ENCODE results near the gene CDH8.
"Not testable (repeated sequence)": the region's sequence is repeated elsewhere in the genome, so short reads cannot be mapped to it uniquely, and the experiment has no call there.

CDH8 gene

DNA sequence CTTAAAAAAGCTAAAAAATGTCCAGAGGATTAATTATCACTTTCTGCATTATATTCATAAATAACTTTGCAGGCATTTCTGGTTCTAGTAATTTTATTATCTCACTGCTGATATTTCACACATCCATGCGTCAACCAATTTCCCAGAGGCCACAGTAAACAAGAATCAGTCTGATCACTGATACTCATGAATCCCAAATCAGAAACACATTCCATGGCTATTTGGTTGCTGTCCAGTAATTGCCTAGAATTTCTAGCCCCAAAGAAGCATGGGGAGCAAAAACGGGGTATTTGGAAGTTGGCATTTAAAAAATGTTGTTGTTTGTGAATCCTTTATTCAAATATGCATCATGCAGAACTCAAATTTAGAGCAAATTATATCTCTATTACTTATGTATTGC is 244.8 kb downstream of the CDH8 start:
- TF ChIP-seq EZH2phosphoT487 (IDR thresholded peaks at IDR 0.05; ENCODE audit: borderline replicate concordance, low read length): no peak
- TF ChIP-seq, protein P1, sequence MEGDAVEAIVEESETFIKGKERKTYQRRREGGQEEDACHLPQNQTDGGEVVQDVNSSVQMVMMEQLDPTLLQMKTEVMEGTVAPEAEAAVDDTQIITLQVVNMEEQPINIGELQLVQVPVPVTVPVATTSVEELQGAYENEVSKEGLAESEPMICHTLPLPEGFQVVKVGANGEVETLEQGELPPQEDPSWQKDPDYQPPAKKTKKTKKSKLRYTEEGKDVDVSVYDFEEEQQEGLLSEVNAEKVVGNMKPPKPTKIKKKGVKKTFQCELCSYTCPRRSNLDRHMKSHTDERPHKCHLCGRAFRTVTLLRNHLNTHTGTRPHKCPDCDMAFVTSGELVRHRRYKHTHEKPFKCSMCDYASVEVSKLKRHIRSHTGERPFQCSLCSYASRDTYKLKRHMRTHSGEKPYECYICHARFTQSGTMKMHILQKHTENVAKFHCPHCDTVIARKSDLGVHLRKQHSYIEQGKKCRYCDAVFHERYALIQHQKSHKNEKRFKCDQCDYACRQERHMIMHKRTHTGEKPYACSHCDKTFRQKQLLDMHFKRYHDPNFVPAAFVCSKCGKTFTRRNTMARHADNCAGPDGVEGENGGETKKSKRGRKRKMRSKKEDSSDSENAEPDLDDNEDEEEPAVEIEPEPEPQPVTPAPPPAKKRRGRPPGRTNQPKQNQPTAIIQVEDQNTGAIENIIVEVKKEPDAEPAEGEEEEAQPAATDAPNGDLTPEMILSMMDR (IDR thresholded peaks at IDR 0.05; ENCODE audit: low read depth, low read length, poor library complexity, severe bottlenecking): no peak
- H3K9me3 ChIP-seq (ENCODE audit: control insufficient read depth, insufficient read depth, low read length): no peaks in the 10 kb centered on the region
- no peaks in the 10 kb centered on the region for H3K36me3 ChIP-seq (ENCODE audit: control insufficient read depth, low read length)
- H4K20me1 ChIP-seq (ENCODE audit: control insufficient read depth, insufficient read depth, low read depth, low read length): no peaks in the 10 kb centered on the region
- no peaks in the 10 kb centered on the region for H3F3A ChIP-seq (ENCODE audit: control insufficient read depth, insufficient read depth)
- H3K4me1 ChIP-seq (ENCODE audit: control insufficient read depth, low read length): no peaks in the 10 kb centered on the region
- H3K4me3 ChIP-seq (ENCODE audit: low read length): no peak overlapping the region
- no peaks in the 10 kb centered on the region for H3K79me2 ChIP-seq (ENCODE audit: control insufficient read depth, low read length)
- no peak overlapping the region for H3K4me2 ChIP-seq (ENCODE audit: low read length)
- H3K27me3 ChIP-seq (ENCODE audit: control insufficient read depth, low read length): no peaks in the 10 kb centered on the region
- H3K27ac ChIP-seq (ENCODE audit: low read depth, low read length): no peak overlapping the region
- H3K9me2 ChIP-seq (replicated peaks; ENCODE audit: control insufficient read depth, low read length): no peaks in the 10 kb centered on the region

DNA sequence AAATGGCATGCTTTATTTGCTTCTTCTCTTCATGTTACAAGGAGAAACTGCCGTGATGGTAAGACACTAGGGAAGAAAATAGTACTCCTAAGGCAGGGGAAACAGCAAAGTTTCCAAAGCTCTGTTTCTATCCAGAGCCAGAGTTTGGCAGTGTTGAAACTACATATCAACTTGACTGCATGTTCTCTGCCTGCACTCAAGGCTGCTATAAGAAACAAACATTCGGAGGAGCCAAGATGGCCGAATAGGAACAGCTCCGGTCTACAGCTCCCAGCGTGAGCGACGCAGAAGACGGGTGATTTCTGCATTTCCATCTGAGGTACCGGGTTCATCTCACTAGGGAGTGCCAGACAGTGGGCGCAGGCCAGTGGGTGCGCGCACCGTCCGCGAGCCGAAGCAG is 254.4 kb downstream of the CDH8 start:
- H3K36me3 ChIP-seq (ENCODE audit: control insufficient read depth, low read length); H3K9me2 ChIP-seq (replicated peaks; ENCODE audit: control insufficient read depth, low read length); H3F3A ChIP-seq (ENCODE audit: control insufficient read depth, insufficient read depth); H3K4me3 ChIP-seq (ENCODE audit: low read length); H3K79me2 ChIP-seq (ENCODE audit: control insufficient read depth, low read length); H3K4me1 ChIP-seq (ENCODE audit: control insufficient read depth, low read length); H3K4me2 ChIP-seq (ENCODE audit: low read length); H3K9me3 ChIP-seq (ENCODE audit: control insufficient read depth, insufficient read depth, low read length); H4K20me1 ChIP-seq (ENCODE audit: control insufficient read depth, insufficient read depth, low read depth, low read length); H3K27ac ChIP-seq (ENCODE audit: low read depth, low read length); H3K27me3 ChIP-seq (ENCODE audit: control insufficient read depth, low read length): not testable (repeated sequence)

DNA sequence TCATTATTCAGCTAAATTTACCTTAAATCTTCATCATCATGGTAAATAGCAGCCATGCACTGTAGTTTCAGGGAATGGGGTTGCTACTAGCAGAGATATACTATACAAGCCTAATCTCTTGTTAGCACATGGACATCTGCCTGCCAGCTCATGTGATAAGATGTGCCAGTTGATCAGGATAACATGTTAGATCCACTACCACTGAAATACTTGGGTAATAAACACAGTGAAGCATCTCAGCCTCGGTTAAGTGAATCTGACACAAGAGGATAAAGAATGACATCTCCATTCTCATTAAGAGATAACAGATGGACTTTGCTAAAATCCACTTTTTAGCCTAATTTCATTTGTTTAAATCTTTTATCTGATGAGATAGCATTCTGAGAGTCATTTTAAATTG is 256.1 kb downstream of the CDH8 start:
- H3K4me3 ChIP-seq (ENCODE audit: low read length): no peak overlapping the region
- no peak overlapping the region for H3K4me2 ChIP-seq (ENCODE audit: low read length)
- H3K27me3 ChIP-seq (ENCODE audit: control insufficient read depth, low read length): no peaks in the 10 kb centered on the region
- H3K9me3 ChIP-seq (ENCODE audit: control insufficient read depth, insufficient read depth, low read length): no peaks in the 10 kb centered on the region
- no peaks in the 10 kb centered on the region for H3K79me2 ChIP-seq (ENCODE audit: control insufficient read depth, low read length)
- no peaks in the 10 kb centered on the region for H3K36me3 ChIP-seq (ENCODE audit: control insufficient read depth, low read length)
- no peaks in the 10 kb centered on the region for H3K9me2 ChIP-seq (replicated peaks; ENCODE audit: control insufficient read depth, low read length)
- no peak overlapping the region for H3K27ac ChIP-seq (ENCODE audit: low read depth, low read length)
- TF ChIP-seq, protein P1 (IDR thresholded peaks at IDR 0.05; ENCODE audit: low read depth, low read length, poor library complexity, severe bottlenecking): no peak
- no peak for TF ChIP-seq EZH2phosphoT487 (IDR thresholded peaks at IDR 0.05; ENCODE audit: borderline replicate concordance, low read length)
- H4K20me1 ChIP-seq (ENCODE audit: control insufficient read depth, insufficient read depth, low read depth, low read length): no peaks in the 10 kb centered on the region
- H3F3A ChIP-seq (ENCODE audit: control insufficient read depth, insufficient read depth): no peaks in the 10 kb centered on the region
- no peaks in the 10 kb centered on the region for H3K4me1 ChIP-seq (ENCODE audit: control insufficient read depth, low read length)

DNA sequence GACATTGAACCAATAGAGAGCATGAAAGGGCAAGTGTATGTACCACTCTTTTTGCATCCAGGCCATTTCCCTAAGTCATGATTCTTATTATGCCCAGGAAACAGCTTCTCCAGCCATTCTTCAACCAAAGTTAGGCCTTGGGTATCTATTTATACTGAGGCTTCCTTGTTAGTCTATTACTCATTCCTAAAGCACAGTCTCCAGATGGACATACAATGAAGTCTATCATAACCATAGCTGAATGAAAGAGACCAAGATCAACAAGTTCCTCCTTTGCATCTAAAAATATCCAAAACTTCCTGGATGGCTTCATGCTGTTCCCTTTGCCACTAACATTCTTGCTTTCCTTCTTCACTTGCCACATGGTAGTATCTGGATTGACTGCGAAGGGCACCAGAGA is 265.9 kb downstream of the CDH8 start:
- no peaks in the 10 kb centered on the region for H3K9me2 ChIP-seq (replicated peaks; ENCODE audit: control insufficient read depth, low read length)
- no peaks in the 10 kb centered on the region for H3K27me3 ChIP-seq (ENCODE audit: control insufficient read depth, low read length)
- H3K4me1 ChIP-seq (ENCODE audit: control insufficient read depth, low read length): no peaks in the 10 kb centered on the region
- no peak overlapping the region for H3K4me3 ChIP-seq (ENCODE audit: low read length)
- no peaks in the 10 kb centered on the region for H3F3A ChIP-seq (ENCODE audit: control insufficient read depth, insufficient read depth)
- no peak overlapping the region for H3K27ac ChIP-seq (ENCODE audit: low read depth, low read length)
- H3K79me2 ChIP-seq (ENCODE audit: control insufficient read depth, low read length): no peaks in the 10 kb centered on the region
- TF ChIP-seq, protein P1 (IDR thresholded peaks at IDR 0.05; ENCODE audit: low read depth, low read length, poor library complexity, severe bottlenecking): no peak
- no peak for TF ChIP-seq EZH2phosphoT487 (IDR thresholded peaks at IDR 0.05; ENCODE audit: borderline replicate concordance, low read length)
- H3K36me3 ChIP-seq (ENCODE audit: control insufficient read depth, low read length): no peaks in the 10 kb centered on the region
- H4K20me1 ChIP-seq (ENCODE audit: control insufficient read depth, insufficient read depth, low read depth, low read length): no peaks in the 10 kb centered on the region
- peaks cover 4% of the 10 kb centered on the region; the same call in 1 of the 2 replicates for H3K9me3 ChIP-seq (ENCODE audit: control insufficient read depth, insufficient read depth, low read length)
- no peak overlapping the region for H3K4me2 ChIP-seq (ENCODE audit: low read length)

All from DOHH2 (cell line).